RWPE2 (cell line): Measurements from ENCODE around the gene MBD2.
A peak's percentile ranks its signal among the peaks of the same experiment; 100 is the strongest.

Experiments
- ATAC-seq: fragments of 200-7000 bp; cut with Tn5 transposase; 3 replicates; pipeline ENCODE4 v1.9.1; 2021; ENCODE audit warnings: low read depth
- DNase-seq: peaks from one replicate; pipeline ENCODE4 v3.0.0-alpha.2; 2020; ENCODE audit warnings: low spot score
- H3K27ac ChIP-seq: fragments of 450-650 bp; 2 replicates; pipeline ENCODE4 v1.5.1; 2017; ENCODE audit warnings: mild to moderate bottlenecking; ENCODE audit not compliant: poor library complexity, severe bottlenecking
- H3K27me3 ChIP-seq: fragments of 250-450 bp; sonication (Bioruptor Pico); 2 replicates; pipeline ENCODE4 v1.5.1; 2021; ENCODE audit warnings: mild to moderate bottlenecking, moderate library complexity; ENCODE audit not compliant: insufficient read depth, poor library complexity, severe bottlenecking
- H3K36me3 ChIP-seq: fragments of 250-450 bp; sonication (Bioruptor Pico); 2 replicates; pipeline ENCODE4 v1.5.1; 2020; ENCODE audit warnings: low read depth, mild to moderate bottlenecking, moderate library complexity
- H3K4me1 ChIP-seq: fragments of 250-450 bp; sonication (Bioruptor Pico); 2 replicates; pipeline ENCODE4 v1.5.1; 2021; ENCODE audit warnings: mild to moderate bottlenecking, moderate library complexity; ENCODE audit not compliant: insufficient read depth, poor library complexity, severe bottlenecking
- H3K4me3 ChIP-seq: fragments of 250-450 bp; sonication (Bioruptor Pico); 2 replicates; pipeline ENCODE4 v1.5.1; 2021; ENCODE audit warnings: mild to moderate bottlenecking, moderate library complexity; ENCODE audit not compliant: severe bottlenecking
- H3K9me3 ChIP-seq: fragments of 250-450 bp; sonication (Bioruptor Pico); 2 replicates; pipeline ENCODE4 v1.5.1; 2021; ENCODE audit warnings: mild to moderate bottlenecking, moderate library complexity; ENCODE audit not compliant: severe bottlenecking
- CTCF ChIP-seq: fragments of 450-650 bp; IDR thresholded peaks from one replicate; pipeline ENCODE4 v1.5.1; 2017; ENCODE audit warnings: mild to moderate bottlenecking, moderate library complexity; ENCODE audit not compliant: poor library complexity, severe bottlenecking

Gene MBD2

GRCh38 chr18:54141041-54141608 is 83.3 kb downstream of the MBD2 start:
- no peak for TF ChIP-seq CTCF
- DNase-seq = no peak
- no peak overlapping the region for H3K4me3 ChIP-seq
- peaks cover 1% of the 10 kb centered on the region for H3K9me3 ChIP-seq
- no peaks in the 10 kb centered on the region for H3K36me3 ChIP-seq
- no peaks in the 10 kb centered on the region for H3K27me3 ChIP-seq
- no peak overlapping the region for H3K27ac ChIP-seq
- no peak for ATAC-seq
- H3K4me1 ChIP-seq = no peaks in the 10 kb centered on the region

GRCh38 chr18:54140641-54141040 is 83.8 kb downstream of the MBD2 start:
- H3K36me3 ChIP-seq = no peaks in the 10 kb centered on the region
- peaks cover 1% of the 10 kb centered on the region for H3K9me3 ChIP-seq
- TF ChIP-seq CTCF = no peak
- no peak overlapping the region for H3K4me3 ChIP-seq
- no peaks in the 10 kb centered on the region for H3K4me1 ChIP-seq
- H3K27ac ChIP-seq = no peak overlapping the region
- no peak for ATAC-seq
- no peaks in the 10 kb centered on the region for H3K27me3 ChIP-seq
- no peak for DNase-seq

GRCh38 chr18:54135216-54135615 is 89.3 kb downstream of the MBD2 start:
- peaks cover 18% of the 10 kb centered on the region for H3K4me1 ChIP-seq
- H3K27ac ChIP-seq = no peak overlapping the region
- TF ChIP-seq CTCF = no peak
- no peaks in the 10 kb centered on the region for H3K9me3 ChIP-seq
- H3K4me3 ChIP-seq = no peak overlapping the region
- H3K36me3 ChIP-seq = no peaks in the 10 kb centered on the region
- DNase-seq (no peak), ATAC-seq (no peak)
- no peaks in the 10 kb centered on the region for H3K27me3 ChIP-seq

- Histone ChIP-seq H3K4me3 (no peak overlapping the region), H3K27me3 (no peaks in the 10 kb centered on the region), H3K36me3 (no peaks in the 10 kb centered on the region), H3K27ac (peak overlapping the region; percentile 54), H3K9me3 (no peaks in the 10 kb centered on the region), H3K4me1 (peaks cover 18% of the 10 kb centered on the region)
- no peak for TF ChIP-seq CTCF
- ATAC-seq (peak; percentile 84), DNase-seq (no peak)
Observed at GRCh38 chr18:54134053-54134452, 90.4 kb downstream of the MBD2 start.

- Histone ChIP-seq H3K27ac (peak overlapping the region; percentile 11), H3K27me3 (no peaks in the 10 kb centered on the region), H3K9me3 (no peaks in the 10 kb centered on the region), H3K36me3 (no peaks in the 10 kb centered on the region), H3K4me1 (peaks cover 18% of the 10 kb centered on the region), H3K4me3 (no peak overlapping the region)
- DNase-seq (no peak), ATAC-seq (no peak)
- TF ChIP-seq CTCF = no peak
Observed at GRCh38 chr18:54130631-54131030, 93.8 kb downstream of the MBD2 start.
